Stomach (tissue), 9 donors: ENCODE results near the gene CD2BP2. TPM values are rescaled to one million over a fixed set of nuclear protein-coding genes. Genes with fewer than 3 reads are reported as not detected.

Source experiments
- DNase-seq, 2 donors: peaks; one replicate each; pipeline versions ENCODE4 v3.0.0 to v3.0.0-alpha.2; 2013 to 2019
- H3K27ac ChIP-seq, 5 donors: fragments of 200-600 bp in 4 of 5; sonication (generic) in 4 of 5; one replicate each; pipeline ENCODE4 v1.5.1; 2013 to 2019; ENCODE audit warnings: mild to moderate bottlenecking in 1 of 5, moderate library complexity in 1 of 5
- H3K27me3 ChIP-seq, 3 donors: fragments of 200-600 bp; sonication (generic); one replicate each; pipeline ENCODE4 v1.5.1; 2017 to 2019; ENCODE audit warnings: mixed run types in 1 of 3
- H3K36me3 ChIP-seq, 4 donors: fragments of 200-600 bp; sonication (generic); 1 replicate in 3 of 4; 2 replicates in 1 of 4; pipeline ENCODE4 v1.5.1; 2016 to 2019
- H3K4me1 ChIP-seq, 4 donors: fragments of 200-600 bp; sonication (generic); one replicate each; pipeline ENCODE4 v1.5.1; 2016 to 2019
- H3K4me3 ChIP-seq, 4 donors: fragments of 200-600 bp; sonication (generic) in 3 of 4; one replicate each; pipeline ENCODE4 v1.5.1; 2016 to 2019; ENCODE audit warnings: mild to moderate bottlenecking in 1 of 4
- H3K9me3 ChIP-seq, 4 donors: fragments of 200-600 bp; sonication (generic); one replicate each; pipeline ENCODE4 v1.5.1; 2016 to 2019
- EP300 ChIP-seq: sonication (generic); formaldehyde crosslinking; IDR thresholded peaks from one replicate; pipeline ENCODE4 v1.6.1; 2017; ENCODE audit warnings: antibody characterized with exemption
- POLR2A ChIP-seq, 4 donors: fragments of 450-650 bp; IDR thresholded peaks; one replicate each; pipeline ENCODE4 v1.6.1; 2016; ENCODE audit warnings: antibody characterized with exemption in 4 of 4, control low read depth in 2 of 4, mild to moderate bottlenecking in 1 of 4, moderate library complexity in 1 of 4
- POLR2AphosphoS5 ChIP-seq, 3 donors: sonication (generic); formaldehyde crosslinking; IDR thresholded peaks; one replicate each; pipeline ENCODE4 v1.6.1; 2016; ENCODE audit warnings: antibody characterized with exemption in 3 of 3
- WGBS, 5 donors: extraction: QIAGEN DNeasy Blood & Tissue Kit in 3 of 5; methylation state at CpG; one replicate each; pipeline versions ENCODE4 v1.1.5 to v1.1.7; 2013 to 2018; 5-methylcytosine and 5-hydroxymethylcytosine counted together
- intact Hi-C: fragments of 100-400 bp; cut with DNase I; formaldehyde crosslinking; loops from one replicate; pipeline ENCODE4 v1.15.1; 2023; ENCODE audit warnings: low total_unique reads
- polyA plus RNA-seq, 3 donors: library from polyadenylated mRNA; stranded (reverse); fragments of 200-250 nt; gene quantifications; one replicate each; pipeline ENCODE4 v1.2.3, GENCODE V29; 2013
- total RNA-seq, 5 donors: library from RNA; depleted of rRNA; stranded (reverse); fragments of >200 nt; gene quantifications; one replicate each; pipeline versions ENCODE4 v1.1.0 to v1.2.3, GENCODE V29; 2014 to 2016
- TF ChIP-seq, protein P1 (sequence below), 7 experiments: fragments of 450-650 bp in 4 of 7; fragments of 200-600 bp in 3 of 7; sonication (generic) in 3 of 7; IDR thresholded peaks; one replicate each; pipeline ENCODE4 v1.5.1; 2016 to 2019; ENCODE audit warnings: antibody characterized with exemption in 7 of 7, control low read depth in 2 of 7, mild to moderate bottlenecking in 1 of 7
- donor health status: healthy with polysubstance abuse.
- donor health status: Bipolar disorder and iron deficiency.
- donor health status: healthy.

Gene CD2BP2
- total and polyA plus RNA-seq, 8 donors, result 8.8 to 45.2 (median 27.7) TPM

DNA sequence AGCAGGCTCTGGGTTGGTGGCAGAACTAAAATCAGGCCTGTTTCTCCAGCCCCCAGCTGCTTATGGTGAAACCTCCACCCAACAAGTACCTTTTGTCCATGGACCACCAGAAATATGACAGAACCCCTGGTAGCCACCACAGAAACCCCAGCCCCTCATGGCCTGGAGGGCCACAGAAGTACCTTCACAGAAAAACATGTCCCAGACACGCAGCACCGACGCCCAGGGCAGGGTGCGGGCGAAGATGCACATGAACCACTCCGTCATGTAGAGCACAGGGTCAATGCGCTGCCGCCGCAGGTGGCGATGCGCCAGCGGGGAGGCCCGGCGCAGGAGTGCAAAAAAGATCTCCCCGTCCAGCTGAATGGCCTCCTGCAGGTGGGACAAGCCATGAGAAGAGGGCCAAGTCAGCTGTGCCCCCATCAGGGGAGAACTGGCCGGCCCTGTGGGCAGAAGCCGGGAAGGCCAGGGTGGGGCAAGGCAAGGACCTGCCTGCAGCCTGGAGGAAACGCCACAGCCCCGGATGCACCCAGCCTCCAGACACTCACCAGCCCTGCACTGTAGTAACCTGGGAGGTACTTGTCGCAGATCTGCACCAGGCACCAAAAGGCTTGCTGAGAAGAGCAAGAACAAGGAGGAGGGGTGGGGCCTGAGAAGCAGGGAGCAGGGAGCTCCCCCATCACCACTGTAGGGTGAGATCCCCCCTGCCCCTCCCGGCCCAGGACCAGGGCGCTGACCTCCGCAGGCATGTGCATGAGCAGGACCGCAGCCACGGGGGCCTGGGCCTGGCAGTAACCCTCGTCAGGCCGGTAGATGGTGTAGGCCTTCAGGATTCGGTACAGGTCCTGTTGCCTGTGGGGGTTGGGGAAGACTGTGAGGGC, 4.1 kb upstream of the CD2BP2 start:
- 84 to 89% (median 86%) methylated on average over 21 to 28 of the region's 28 CpGs for WGBS, 5 donors
- Histone ChIP-seq H3K27ac (no peak overlapping the region), H3K36me3 (peaks cover 38 to 74% (median 73%) of the 10 kb centered on the region in 4 donors), H3K27me3 (no peaks in the 10 kb centered on the region), H3K9me3 (no peaks in the 10 kb centered on the region), H3K4me3 (no peak overlapping the region), H3K4me1 (peaks cover 21 to 33% (median 27%) of the 10 kb centered on the region in 4 donors)
- intact Hi-C loops, result no loop called here
- TF ChIP-seq, protein P1, sequence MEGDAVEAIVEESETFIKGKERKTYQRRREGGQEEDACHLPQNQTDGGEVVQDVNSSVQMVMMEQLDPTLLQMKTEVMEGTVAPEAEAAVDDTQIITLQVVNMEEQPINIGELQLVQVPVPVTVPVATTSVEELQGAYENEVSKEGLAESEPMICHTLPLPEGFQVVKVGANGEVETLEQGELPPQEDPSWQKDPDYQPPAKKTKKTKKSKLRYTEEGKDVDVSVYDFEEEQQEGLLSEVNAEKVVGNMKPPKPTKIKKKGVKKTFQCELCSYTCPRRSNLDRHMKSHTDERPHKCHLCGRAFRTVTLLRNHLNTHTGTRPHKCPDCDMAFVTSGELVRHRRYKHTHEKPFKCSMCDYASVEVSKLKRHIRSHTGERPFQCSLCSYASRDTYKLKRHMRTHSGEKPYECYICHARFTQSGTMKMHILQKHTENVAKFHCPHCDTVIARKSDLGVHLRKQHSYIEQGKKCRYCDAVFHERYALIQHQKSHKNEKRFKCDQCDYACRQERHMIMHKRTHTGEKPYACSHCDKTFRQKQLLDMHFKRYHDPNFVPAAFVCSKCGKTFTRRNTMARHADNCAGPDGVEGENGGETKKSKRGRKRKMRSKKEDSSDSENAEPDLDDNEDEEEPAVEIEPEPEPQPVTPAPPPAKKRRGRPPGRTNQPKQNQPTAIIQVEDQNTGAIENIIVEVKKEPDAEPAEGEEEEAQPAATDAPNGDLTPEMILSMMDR (IDR thresholded peaks at IDR 0.05), result no peak
- TF ChIP-seq EP300 (no peak), POLR2A (IDR thresholded peaks at IDR 0.05) (no peak), POLR2AphosphoS5 (IDR thresholded peaks at IDR 0.05) (no peak)
- no peak for DNase-seq

DNA sequence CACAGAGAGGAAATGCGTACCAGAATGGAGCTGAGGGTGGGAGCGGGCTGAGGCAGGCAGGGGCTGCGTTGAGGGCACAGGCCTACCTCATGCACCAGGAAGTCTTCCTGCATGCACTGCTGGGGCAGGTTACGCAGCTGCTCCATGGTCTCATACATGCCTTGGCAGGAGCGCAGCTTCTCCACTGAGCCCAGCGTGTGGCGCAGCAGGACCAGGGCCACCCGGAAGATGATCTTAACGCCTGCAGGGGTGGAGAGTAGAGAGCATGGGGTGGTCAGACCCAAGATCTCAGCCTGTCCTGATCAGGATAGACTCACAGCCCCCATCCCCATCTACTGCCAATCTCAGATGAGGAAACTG, 3.4 kb upstream of the CD2BP2 start:
- no peaks in the 10 kb centered on the region for H3K9me3 ChIP-seq
- no peak for TF ChIP-seq EP300
- no peak for TF ChIP-seq POLR2A (IDR thresholded peaks at IDR 0.05)
- TF ChIP-seq POLR2AphosphoS5 (IDR thresholded peaks at IDR 0.05), result no peak
- TF ChIP-seq, protein P1 (IDR thresholded peaks at IDR 0.05), result no peak
- H3K27ac ChIP-seq, result no peak overlapping the region
- H3K4me1 ChIP-seq, result peaks cover 28 to 40% (median 33%) of the 10 kb centered on the region in 4 donors
- no peak for DNase-seq
- H3K4me3 ChIP-seq, result no peak overlapping the region
- 89 to 95% (median 91%) methylated on average over 9 of the region's 9 CpGs for WGBS, 5 donors
- peaks cover 41 to 71% (median 69%) of the 10 kb centered on the region in 4 donors for H3K36me3 ChIP-seq
- intact Hi-C loops, result no loop called here
- no peaks in the 10 kb centered on the region for H3K27me3 ChIP-seq

DNA sequence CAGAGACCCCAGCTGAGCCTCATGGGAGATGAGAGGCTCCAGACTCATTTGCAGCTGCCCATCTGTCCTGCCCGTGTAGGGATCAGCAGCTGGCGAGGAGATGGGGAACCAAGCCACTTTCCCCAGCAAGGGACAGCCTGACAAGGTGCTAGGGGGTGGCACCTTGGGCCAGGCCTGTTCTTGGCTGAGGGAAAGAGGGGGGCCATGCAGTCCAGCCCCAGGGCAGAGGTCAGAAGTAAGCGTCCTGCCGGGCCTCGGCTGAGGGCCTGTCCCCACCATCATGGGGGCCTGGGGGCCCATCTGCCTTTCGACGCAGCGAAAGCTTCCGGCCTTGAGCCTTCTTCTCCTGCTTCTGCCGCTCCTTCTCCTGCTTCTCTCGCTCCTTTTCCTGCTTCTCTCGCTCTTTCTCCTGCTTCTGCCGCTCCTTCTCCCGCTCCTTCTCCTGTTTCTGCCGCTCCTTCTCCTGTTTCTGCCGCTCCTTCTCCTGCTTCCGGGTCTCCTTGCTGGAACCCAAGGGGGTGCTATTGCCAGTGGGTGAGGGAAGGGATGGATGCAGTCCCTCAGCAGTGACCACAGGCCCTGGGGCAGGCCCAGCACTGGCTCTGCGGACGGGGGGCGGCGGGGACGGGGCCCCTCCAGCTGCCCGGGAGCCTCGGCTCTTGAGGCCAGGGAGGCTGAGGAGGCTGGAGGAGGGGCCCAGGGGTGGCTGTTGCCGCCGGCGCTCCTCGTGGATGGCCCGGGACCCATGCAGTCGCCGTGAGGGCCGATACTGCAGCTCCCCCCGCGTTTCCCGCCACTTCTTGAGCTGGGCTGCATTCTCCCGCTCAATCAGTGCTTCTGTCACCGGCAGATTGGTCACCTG, 2.8 kb upstream of the CD2BP2 start:
- H3K4me3 ChIP-seq, result no peak overlapping the region
- intact Hi-C loops, result no loop called here
- 80 to 85% (median 80%) methylated on average over 25 to 37 of the region's 37 CpGs for WGBS, 5 donors
- TF ChIP-seq POLR2A (IDR thresholded peaks at IDR 0.05), result no peak
- TF ChIP-seq, protein P1 (IDR thresholded peaks at IDR 0.05), result no peak
- no peak for TF ChIP-seq EP300
- TF ChIP-seq POLR2AphosphoS5 (IDR thresholded peaks at IDR 0.05), result no peak
- H3K27ac ChIP-seq, result peak overlapping the region in 3 of 5 donors; percentile 50 to 97 (median 97)
- H3K4me1 ChIP-seq, result peaks cover 34 to 46% (median 39%) of the 10 kb centered on the region in 4 donors
- no peaks in the 10 kb centered on the region for H3K9me3 ChIP-seq
- no peaks in the 10 kb centered on the region for H3K27me3 ChIP-seq
- DNase-seq, result no peak
- peaks cover 47 to 71% (median 69%) of the 10 kb centered on the region in 4 donors for H3K36me3 ChIP-seq

DNA sequence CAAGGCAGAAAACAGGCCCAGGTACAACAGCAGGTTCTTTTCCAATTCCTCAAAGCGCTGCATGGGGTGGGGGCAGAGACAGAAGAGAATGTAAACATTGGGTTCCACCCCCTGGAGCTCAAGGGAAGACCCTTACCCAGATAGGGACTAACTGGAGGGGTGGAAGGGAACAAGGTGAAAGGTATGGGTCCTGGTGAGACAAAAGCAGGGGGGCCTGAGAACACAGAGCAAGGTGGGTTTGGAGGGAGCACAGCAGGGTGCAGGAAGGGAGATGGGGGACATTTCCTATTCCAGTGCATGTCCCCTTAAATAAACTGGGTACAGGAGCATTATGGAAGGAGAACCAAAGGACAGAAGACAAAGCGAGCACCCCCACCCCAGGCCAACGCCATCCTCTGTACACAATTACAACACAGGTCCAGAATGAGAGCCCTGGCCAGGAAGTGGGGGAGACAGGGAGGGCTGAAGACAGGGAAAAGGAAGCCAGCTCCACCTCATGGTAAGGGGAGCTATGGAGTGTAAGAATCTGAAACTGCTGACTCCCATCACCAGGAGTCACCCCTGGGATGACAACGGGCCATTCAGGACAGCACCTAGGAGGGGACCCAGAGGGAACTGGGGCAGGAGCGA, 2.1 kb upstream of the CD2BP2 start:
- DNase-seq, result no peak
- Histone ChIP-seq H3K9me3 (no peaks in the 10 kb centered on the region), H3K4me1 (peaks cover 41 to 53% (median 47%) of the 10 kb centered on the region in 4 donors), H3K36me3 (peaks cover 49 to 71% (median 69%) of the 10 kb centered on the region in 4 donors), H3K4me3 (no peak overlapping the region), H3K27me3 (no peaks in the 10 kb centered on the region), H3K27ac (peak overlapping the region in 4 of 5 donors; percentile 95 to 98 (median 97))
- WGBS, 5 donors, result 59 to 79% (median 63%) methylated on average over 5 of the region's 5 CpGs
- TF ChIP-seq POLR2AphosphoS5 (IDR thresholded peaks at IDR 0.05) (no peak), POLR2A (IDR thresholded peaks at IDR 0.05) (no peak), EP300 (no peak)
- TF ChIP-seq, protein P1 (IDR thresholded peaks at IDR 0.05), result no peak
- intact Hi-C loops, result no loop called here
